ENCODE measurements around the gene SKP1.

The SKP1 gene

GRCh38 chr5:134142052-134142451 lies 34.7 kb downstream of the SKP1 start:
- DNase-seq, result no peak

GRCh38 chr5:134141331-134142050 lies 35.3 kb downstream of the SKP1 start:
- DNase-seq, result no peak

GRCh38 chr5:134140530-134141201 lies 36.1 kb downstream of the SKP1 start:
- DNase-seq, result peak; percentile 8

GRCh38 chr5:134139891-134140469 lies 36.8 kb downstream of the SKP1 start:
- DNase-seq, result no peak

- no peak for DNase-seq
These were observed 37.3 kb downstream of the SKP1 start for GRCh38 chr5:134139377-134139851.

- DNase-seq, result no peak
These were observed 38.1 kb downstream of the SKP1 start for GRCh38 chr5:134138416-134139376.

GRCh38 chr5:134136771-134137170 lies 40.0 kb downstream of the SKP1 start:
- no peak for DNase-seq

GRCh38 chr5:134136221-134136631 lies 40.5 kb downstream of the SKP1 start:
- DNase-seq, result no peak

- DNase-seq, result no peak
These were observed 41.6 kb downstream of the SKP1 start for GRCh38 chr5:134135091-134135655.

GRCh38 chr5:134133995-134134541 lies 42.7 kb downstream of the SKP1 start:
- no peak for DNase-seq

GRCh38 chr5:134133188-134133994 lies 43.4 kb downstream of the SKP1 start:
- no peak for DNase-seq

GRCh38 chr5:134132372-134133187 lies 44.2 kb downstream of the SKP1 start:
- DNase-seq, result no peak

- DNase-seq, result no peak
These were observed 45.0 kb downstream of the SKP1 start for GRCh38 chr5:134131578-134132350.

- DNase-seq, result no peak
These were observed 45.6 kb downstream of the SKP1 start for GRCh38 chr5:134131165-134131564.

GRCh38 chr5:134130239-134130945 lies 46.4 kb downstream of the SKP1 start:
- DNase-seq, result no peak

- DNase-seq, result no peak
These were observed 47.1 kb downstream of the SKP1 start for GRCh38 chr5:134129411-134130238.

GRCh38 chr5:134128648-134128995 lies 48.1 kb downstream of the SKP1 start:
- DNase-seq, result no peak

All from GDM1 (cell line).